ENCODE results near the gene CAPN10.

The CAPN10 gene

GRCh38 chr2:240574386-240575100 lies 12.0 kb upstream of the CAPN10 start:
- no peak for DNase-seq (ENCODE audit: low read depth in 2 of 2)

- no peak for DNase-seq (ENCODE audit: low read depth in 2 of 2)
Measured at GRCh38 chr2:240575101-240575965, 11.2 kb upstream of the CAPN10 start.

GRCh38 chr2:240576036-240576435 lies 10.5 kb upstream of the CAPN10 start:
- no peak for DNase-seq (ENCODE audit: low read depth in 2 of 2)

- DNase-seq (ENCODE audit: low read depth in 2 of 2): no peak
Measured at GRCh38 chr2:240576436-240577205, 9.9 kb upstream of the CAPN10 start.

- no peak for DNase-seq (ENCODE audit: low read depth in 2 of 2)
Measured at GRCh38 chr2:240577281-240578109, 9.0 kb upstream of the CAPN10 start.

GRCh38 chr2:240578110-240578450 lies 8.5 kb upstream of the CAPN10 start:
- DNase-seq (ENCODE audit: low read depth in 2 of 2): no peak

GRCh38 chr2:240578488-240578887 lies 8.0 kb upstream of the CAPN10 start:
- no peak for DNase-seq (ENCODE audit: low read depth in 2 of 2)

- DNase-seq (ENCODE audit: low read depth in 2 of 2): no peak
Measured at GRCh38 chr2:240579071-240579762, 7.3 kb upstream of the CAPN10 start.

- DNase-seq (ENCODE audit: low read depth in 2 of 2): peak in 1 of 2 donors; percentile 66
Measured at GRCh38 chr2:240579771-240580614, 6.5 kb upstream of the CAPN10 start.

GRCh38 chr2:240581811-240582210 lies 4.7 kb upstream of the CAPN10 start:
- DNase-seq (ENCODE audit: low read depth in 2 of 2): no peak

GRCh38 chr2:240582781-240583180 lies 3.8 kb upstream of the CAPN10 start:
- DNase-seq (ENCODE audit: low read depth in 2 of 2): no peak

- DNase-seq (ENCODE audit: low read depth in 2 of 2): no peak
Measured at GRCh38 chr2:240583774-240584173, 2.8 kb upstream of the CAPN10 start.

GRCh38 chr2:240584486-240585031 lies 2.0 kb upstream of the CAPN10 start:
- DNase-seq (ENCODE audit: low read depth in 2 of 2): no peak

GRCh38 chr2:240585101-240585500 lies 1.4 kb upstream of the CAPN10 start:
- no peak for DNase-seq (ENCODE audit: low read depth in 2 of 2)

- no peak for DNase-seq (ENCODE audit: low read depth in 2 of 2)
Measured at GRCh38 chr2:240585681-240586197, 795 bp upstream of the CAPN10 start.

- no peak for DNase-seq (ENCODE audit: low read depth in 2 of 2)
Measured at GRCh38 chr2:240586919-240587800, 626 bp downstream of the CAPN10 start.

- DNase-seq (ENCODE audit: low read depth in 2 of 2): no peak
Measured at GRCh38 chr2:240588006-240588655, 1.6 kb downstream of the CAPN10 start.

- DNase-seq (ENCODE audit: low read depth in 2 of 2): no peak
Measured at GRCh38 chr2:240588669-240589068, 2.1 kb downstream of the CAPN10 start.
